Renal pelvis (tissue), 4 donors: ENCODE data around the gene TMEM132A. TPM values are rescaled to one million over a fixed set of nuclear protein-coding genes. Genes with fewer than 3 reads are reported as not detected.
"Not testable (repeated sequence)": the region's sequence is repeated elsewhere in the genome, so short reads cannot be mapped to it uniquely, and the experiment has no call there.

ENCODE experiments used
- DNase-seq: peaks from one replicate; pipeline ENCODE4 v3.0.0-alpha.2; 2013
- polyA plus RNA-seq, 3 donors: library from polyadenylated mRNA; unstranded; fragments of 120-200 nt; gene quantifications; one replicate each; pipeline ENCODE4 v1.2.1, GENCODE V29; 2013; ENCODE audit not compliant: insufficient read length in 3 of 3

The TMEM132A gene
- polyA plus RNA-seq, 3 donors: 70.4 to 97.9 (median 94.0) TPM

- no peak for DNase-seq
These were observed 28.5 kb downstream of the TMEM132A start for GRCh38 chr11:60952742-60953170.

- DNase-seq: no peak
These were observed 29.5 kb downstream of the TMEM132A start for GRCh38 chr11:60953781-60954180.

GRCh38 chr11:60954421-60954820 is 30.2 kb downstream of the TMEM132A start:
- no peak for DNase-seq

- no peak for DNase-seq
These were observed 31.3 kb downstream of the TMEM132A start for GRCh38 chr11:60955571-60955970.

- no peak for DNase-seq
These were observed 32.9 kb downstream of the TMEM132A start for GRCh38 chr11:60957188-60957587.

GRCh38 chr11:60959431-60959830 is 35.2 kb downstream of the TMEM132A start:
- DNase-seq: no peak

GRCh38 chr11:60960405-60960804 is 36.1 kb downstream of the TMEM132A start:
- no peak for DNase-seq

GRCh38 chr11:60964801-60965200 is 40.5 kb downstream of the TMEM132A start:
- no peak for DNase-seq

GRCh38 chr11:60966890-60967289 is 42.6 kb downstream of the TMEM132A start:
- DNase-seq: no peak

GRCh38 chr11:60968223-60968622 is 44.0 kb downstream of the TMEM132A start:
- no peak for DNase-seq

- no peak for DNase-seq
These were observed 46.1 kb downstream of the TMEM132A start for GRCh38 chr11:60970369-60970774.

GRCh38 chr11:60970890-60971289 is 46.6 kb downstream of the TMEM132A start:
- DNase-seq: no peak

- DNase-seq: no peak
These were observed 47.3 kb downstream of the TMEM132A start, which contains the start of gene CD6 for GRCh38 chr11:60971520-60971919. Gene CD6 (plus strand): TSS chr11:60971680. CDS start chr11:60971866, 186 bp downstream.

GRCh38 chr11:60972182-60973030 is 48.1 kb downstream of the TMEM132A start:
- no peak for DNase-seq

GRCh38 chr11:60973699-60974098 is 49.4 kb downstream of the TMEM132A start:
- no peak for DNase-seq

- not testable (repeated sequence) for DNase-seq
These were observed 50.1 kb downstream of the TMEM132A start for GRCh38 chr11:60974316-60974715.

GRCh38 chr11:60974726-60975125 is 50.5 kb downstream of the TMEM132A start:
- DNase-seq: no peak

- no peak for DNase-seq
These were observed 53.0 kb downstream of the TMEM132A start for GRCh38 chr11:60977224-60977623.

- no peak for DNase-seq
These were observed 53.6 kb downstream of the TMEM132A start for GRCh38 chr11:60977836-60978235.

GRCh38 chr11:60978546-60979380 is 54.5 kb downstream of the TMEM132A start:
- DNase-seq: no peak

GRCh38 chr11:60981515-60981914 is 57.3 kb downstream of the TMEM132A start:
- no peak for DNase-seq

GRCh38 chr11:60982184-60982583 is 57.9 kb downstream of the TMEM132A start:
- DNase-seq: no peak

GRCh38 chr11:60984149-60984548 is 59.9 kb downstream of the TMEM132A start:
- no peak for DNase-seq
